LNCAP (cell line): Measurements from ENCODE around the gene ST6GALNAC3.

Experiments
- TF ChIP-seq, protein P1 (sequence below): fragments of 450-650 bp; IDR thresholded peaks from 2 replicates; pipeline ENCODE4 v1.5.1; 2017; ENCODE audit warnings: mild to moderate bottlenecking

The ST6GALNAC3 gene

DNA sequence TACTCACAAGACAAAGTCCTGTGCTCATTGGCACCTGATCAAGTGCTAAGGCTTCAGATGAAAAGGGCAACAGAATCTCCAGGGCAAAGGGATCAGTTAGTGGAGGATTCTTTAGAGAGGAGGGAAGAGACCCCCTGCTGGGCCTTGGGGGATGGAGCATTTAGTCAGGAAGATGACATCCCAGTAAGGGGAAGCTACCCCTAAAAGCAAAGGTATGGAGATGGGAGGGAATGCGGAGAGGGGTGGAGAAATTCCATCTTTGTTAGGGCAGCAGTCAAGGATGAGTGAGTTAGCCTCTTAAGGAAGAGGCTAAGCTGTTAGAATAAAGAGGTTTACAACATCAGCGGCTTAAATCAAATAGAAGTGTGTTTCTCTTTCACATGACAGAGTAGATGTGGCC, 67.4 kb downstream of the ST6GALNAC3 start:
- TF ChIP-seq, protein P1, sequence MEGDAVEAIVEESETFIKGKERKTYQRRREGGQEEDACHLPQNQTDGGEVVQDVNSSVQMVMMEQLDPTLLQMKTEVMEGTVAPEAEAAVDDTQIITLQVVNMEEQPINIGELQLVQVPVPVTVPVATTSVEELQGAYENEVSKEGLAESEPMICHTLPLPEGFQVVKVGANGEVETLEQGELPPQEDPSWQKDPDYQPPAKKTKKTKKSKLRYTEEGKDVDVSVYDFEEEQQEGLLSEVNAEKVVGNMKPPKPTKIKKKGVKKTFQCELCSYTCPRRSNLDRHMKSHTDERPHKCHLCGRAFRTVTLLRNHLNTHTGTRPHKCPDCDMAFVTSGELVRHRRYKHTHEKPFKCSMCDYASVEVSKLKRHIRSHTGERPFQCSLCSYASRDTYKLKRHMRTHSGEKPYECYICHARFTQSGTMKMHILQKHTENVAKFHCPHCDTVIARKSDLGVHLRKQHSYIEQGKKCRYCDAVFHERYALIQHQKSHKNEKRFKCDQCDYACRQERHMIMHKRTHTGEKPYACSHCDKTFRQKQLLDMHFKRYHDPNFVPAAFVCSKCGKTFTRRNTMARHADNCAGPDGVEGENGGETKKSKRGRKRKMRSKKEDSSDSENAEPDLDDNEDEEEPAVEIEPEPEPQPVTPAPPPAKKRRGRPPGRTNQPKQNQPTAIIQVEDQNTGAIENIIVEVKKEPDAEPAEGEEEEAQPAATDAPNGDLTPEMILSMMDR, result no peak

DNA sequence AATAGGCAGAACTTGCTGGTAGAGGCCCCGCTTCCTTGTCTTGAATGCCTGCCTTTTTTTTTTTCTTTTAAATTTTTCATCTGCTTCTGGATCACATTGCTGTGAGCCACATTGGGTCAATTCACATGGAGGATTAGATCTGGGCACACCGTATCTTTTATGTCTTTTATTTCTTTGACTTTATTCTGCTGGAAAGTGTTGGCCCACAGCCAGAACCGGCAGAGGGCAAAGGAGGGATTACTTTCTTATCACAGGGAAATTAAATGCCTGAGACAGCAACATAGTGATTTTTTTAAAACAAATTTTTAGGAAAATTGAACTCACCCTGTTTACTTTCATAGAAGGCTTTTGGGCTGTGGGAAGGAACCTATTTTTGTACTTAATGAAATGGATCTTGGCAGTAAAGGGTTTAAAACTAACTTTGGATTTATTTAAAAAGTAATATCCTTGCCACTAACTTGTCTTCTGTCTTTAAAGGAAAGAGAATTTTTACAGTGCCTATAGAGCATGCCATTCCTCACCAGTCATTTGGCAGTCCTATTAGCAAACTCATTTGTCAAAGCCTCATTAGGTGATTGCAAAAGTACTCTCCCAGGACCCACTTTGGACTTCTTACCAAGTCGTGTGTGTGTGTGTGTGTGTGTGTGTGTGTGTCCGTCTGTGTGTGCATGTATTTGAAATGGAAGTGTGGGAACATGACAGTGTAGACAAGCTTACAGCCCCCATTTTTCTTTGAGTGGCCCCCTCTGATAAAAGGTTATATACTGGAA, 68.4 kb downstream of the ST6GALNAC3 start:
- TF ChIP-seq, protein P1, result no peak

DNA sequence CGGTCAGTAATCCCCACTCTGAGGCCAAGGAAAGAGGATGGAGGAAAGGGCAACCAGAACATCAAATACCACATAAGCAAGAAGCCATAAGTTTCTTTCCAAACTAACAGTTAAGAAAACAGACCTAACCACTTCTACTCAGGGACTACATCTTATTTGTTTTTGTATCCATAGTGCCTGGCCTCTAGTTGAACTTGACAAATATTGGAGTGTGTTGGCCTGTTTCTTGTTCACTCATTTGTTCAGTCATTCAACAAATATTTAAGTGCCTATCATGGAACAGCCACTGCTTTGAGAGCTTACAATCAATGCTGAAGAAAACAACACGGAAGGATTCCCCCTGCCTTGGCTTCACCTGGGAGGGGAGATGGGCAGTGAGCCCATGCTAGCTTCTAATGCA, 69.7 kb downstream of the ST6GALNAC3 start:
- TF ChIP-seq, protein P1, result no peak

DNA sequence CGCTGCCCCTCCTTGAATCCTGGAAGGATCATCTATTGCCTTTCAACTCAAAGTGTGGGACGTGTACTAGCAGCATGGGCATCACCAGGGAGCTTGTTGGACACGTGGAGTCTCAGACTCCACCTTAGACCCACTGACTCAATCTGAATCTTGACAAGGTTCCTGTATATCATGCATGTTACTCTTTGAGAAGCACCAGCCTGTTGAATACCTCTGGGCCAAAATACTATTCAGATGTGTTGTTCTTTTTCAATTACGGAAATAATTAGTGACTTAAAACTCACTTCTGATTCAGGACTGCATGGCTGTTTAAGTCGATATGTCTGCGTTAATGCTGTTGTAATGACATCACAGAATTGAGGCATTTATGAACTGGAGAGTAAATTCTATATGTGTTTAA, 70.8 kb downstream of the ST6GALNAC3 start:
- TF ChIP-seq, protein P1, result no peak

DNA sequence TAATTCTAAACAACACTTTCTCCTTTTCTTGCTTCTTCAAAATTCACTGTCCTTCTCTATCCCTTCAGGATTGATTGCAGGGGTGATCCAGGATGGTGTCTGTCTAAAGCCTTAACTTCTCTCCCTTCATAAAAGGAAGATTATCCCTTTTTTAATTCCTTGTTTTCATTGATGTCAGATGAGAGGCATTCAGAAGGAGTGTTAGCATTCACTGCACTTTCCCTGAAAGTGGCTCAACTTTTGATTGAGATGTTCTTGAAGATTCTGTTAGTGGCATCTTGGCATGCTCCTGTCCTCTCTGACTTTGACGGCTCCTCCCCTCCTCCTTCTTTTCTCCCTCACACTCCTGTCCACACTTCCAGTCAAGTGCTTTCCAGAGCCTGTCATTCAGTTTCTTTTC, 71.6 kb downstream of the ST6GALNAC3 start:
- TF ChIP-seq, protein P1, result no peak

DNA sequence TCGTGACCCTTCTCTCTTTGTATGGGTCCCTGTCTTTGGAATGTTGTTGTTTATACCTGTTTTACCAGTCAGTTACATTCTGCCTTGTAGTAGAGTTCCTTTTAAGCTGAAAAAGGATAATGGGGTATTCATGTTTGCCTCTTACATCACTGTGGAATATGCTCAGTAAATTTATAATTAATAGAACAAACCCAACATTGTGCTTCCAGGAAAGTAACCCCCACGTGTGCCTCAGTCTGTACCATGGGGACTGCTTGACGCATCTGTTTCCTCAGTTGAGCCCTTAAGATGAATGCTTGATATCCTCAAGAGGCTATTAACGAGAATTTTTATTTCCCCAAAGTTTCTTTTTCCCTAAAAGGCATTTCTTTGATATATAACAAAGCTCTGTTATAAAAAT, 73.4 kb downstream of the ST6GALNAC3 start:
- TF ChIP-seq, protein P1, result no peak

DNA sequence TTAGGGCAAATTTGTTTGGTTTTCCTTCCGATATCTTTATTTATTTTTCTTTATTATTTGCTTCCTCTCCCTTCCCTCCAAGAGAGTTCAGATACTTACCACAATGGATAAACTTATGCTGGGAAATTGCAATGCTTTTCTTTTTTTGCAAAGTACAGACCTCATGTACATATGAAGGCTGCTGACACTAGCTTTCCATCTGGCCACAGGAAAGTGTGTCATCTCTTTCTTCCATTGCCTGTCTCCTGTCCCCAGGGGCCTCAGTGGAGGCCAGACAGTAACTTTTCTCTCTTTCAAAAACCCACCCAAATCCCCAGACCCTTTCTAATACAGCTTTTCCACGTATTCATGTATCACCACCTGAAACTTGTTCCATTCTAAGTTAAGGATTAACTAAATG, 73.9 kb downstream of the ST6GALNAC3 start:
- TF ChIP-seq, protein P1, result no peak

DNA sequence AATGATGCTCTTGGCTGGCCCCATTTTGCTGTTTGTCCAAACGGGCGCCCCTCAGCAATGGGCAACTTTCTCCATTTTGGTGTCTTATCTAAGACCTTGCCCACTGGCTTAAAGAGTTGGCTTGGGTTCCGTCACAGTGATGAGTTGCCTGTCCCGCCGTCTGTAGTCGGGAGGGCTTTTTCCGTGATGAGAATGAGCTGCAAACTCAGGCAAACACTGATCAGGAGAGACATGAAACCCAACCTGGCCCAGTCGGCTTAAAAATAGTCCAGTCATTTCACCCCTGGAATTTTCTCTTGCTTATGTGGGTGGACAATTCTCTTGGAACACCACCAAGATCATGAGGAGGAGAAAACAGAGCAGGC, 79.3 kb downstream of the ST6GALNAC3 start:
- TF ChIP-seq, protein P1, result no peak
